ENCODE measurements around the gene BTBD10.
"Not testable (repeated sequence)": the region's sequence is repeated elsewhere in the genome, so short reads cannot be mapped to it uniquely, and the experiment has no call there.

The BTBD10 gene

DNA sequence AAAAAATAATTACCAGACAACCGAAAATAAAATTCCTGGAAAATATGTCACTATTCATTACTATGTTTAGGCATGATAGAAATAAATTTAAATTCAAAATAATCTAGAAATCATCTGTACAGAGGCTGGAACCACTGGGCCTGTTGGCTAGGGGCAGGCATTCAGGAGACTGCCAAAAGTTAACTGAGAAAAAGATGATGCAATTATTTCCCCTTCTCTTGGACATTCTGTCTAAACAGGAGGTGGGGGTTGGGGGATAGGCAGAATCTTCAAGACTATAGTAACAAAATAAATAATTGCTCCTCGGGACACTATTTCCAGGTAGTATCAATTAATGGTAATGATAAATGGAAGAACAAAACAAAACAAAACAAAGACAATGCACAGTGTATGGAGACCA, 14.1 kb downstream of the BTBD10 start:
- TF ChIP-seq, protein P1, sequence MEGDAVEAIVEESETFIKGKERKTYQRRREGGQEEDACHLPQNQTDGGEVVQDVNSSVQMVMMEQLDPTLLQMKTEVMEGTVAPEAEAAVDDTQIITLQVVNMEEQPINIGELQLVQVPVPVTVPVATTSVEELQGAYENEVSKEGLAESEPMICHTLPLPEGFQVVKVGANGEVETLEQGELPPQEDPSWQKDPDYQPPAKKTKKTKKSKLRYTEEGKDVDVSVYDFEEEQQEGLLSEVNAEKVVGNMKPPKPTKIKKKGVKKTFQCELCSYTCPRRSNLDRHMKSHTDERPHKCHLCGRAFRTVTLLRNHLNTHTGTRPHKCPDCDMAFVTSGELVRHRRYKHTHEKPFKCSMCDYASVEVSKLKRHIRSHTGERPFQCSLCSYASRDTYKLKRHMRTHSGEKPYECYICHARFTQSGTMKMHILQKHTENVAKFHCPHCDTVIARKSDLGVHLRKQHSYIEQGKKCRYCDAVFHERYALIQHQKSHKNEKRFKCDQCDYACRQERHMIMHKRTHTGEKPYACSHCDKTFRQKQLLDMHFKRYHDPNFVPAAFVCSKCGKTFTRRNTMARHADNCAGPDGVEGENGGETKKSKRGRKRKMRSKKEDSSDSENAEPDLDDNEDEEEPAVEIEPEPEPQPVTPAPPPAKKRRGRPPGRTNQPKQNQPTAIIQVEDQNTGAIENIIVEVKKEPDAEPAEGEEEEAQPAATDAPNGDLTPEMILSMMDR (IDR thresholded peaks at IDR 0.05; ENCODE audit: low read depth, low read length), result no peak
- DNase-seq (ENCODE audit: low read depth in 2 of 2), result peak; percentile 70 to 81
- H3K4me3 ChIP-seq (replicated peaks in 1 of 2; ENCODE audit: low read depth in 2 of 2, low read length in 2 of 2), result no peak overlapping the region

DNA sequence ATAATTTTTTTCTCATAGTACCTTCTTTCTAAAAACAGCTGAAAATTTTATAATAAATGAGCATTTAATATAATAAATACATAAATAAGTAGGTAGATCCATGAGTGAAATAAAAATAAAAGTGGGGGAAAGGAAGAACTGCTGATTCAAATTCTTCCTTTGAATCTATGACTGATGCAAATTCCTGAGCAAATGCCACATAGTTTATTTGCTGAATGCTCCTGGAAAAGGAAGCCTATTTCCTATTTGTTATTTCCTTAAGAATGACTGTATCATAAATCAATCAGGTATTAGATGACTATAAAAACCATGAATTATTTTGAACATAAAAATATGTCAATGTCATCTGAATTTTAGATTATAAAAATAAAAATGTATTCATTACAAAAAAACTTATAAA, 16.6 kb downstream of the BTBD10 start:
- TF ChIP-seq, protein P1 (IDR thresholded peaks at IDR 0.05; ENCODE audit: low read depth, low read length), result no peak
- peak; percentile 39 to 68 for DNase-seq (ENCODE audit: low read depth in 2 of 2)
- H3K4me3 ChIP-seq (replicated peaks in 1 of 2; ENCODE audit: low read depth in 2 of 2, low read length in 2 of 2), result no peak overlapping the region

GRCh38 chr11:13445588-13445987, 17.4 kb downstream of the BTBD10 start:
- H3K4me3 ChIP-seq (replicated peaks in 1 of 2; ENCODE audit: low read depth in 2 of 2, low read length in 2 of 2), result no peak overlapping the region
- DNase-seq (ENCODE audit: low read depth in 2 of 2), result no peak
- TF ChIP-seq, protein P1 (IDR thresholded peaks at IDR 0.05; ENCODE audit: low read depth, low read length), result no peak

GRCh38 chr11:13440100-13440855, 22.7 kb downstream of the BTBD10 start:
- TF ChIP-seq, protein P1 (IDR thresholded peaks at IDR 0.05; ENCODE audit: low read depth, low read length), result no peak
- peak; percentile 94 to 97 for DNase-seq (ENCODE audit: low read depth in 2 of 2)
- H3K4me3 ChIP-seq (replicated peaks in 1 of 2; ENCODE audit: low read depth in 2 of 2, low read length in 2 of 2), result peak overlapping the region; percentile 9 to 35

DNA sequence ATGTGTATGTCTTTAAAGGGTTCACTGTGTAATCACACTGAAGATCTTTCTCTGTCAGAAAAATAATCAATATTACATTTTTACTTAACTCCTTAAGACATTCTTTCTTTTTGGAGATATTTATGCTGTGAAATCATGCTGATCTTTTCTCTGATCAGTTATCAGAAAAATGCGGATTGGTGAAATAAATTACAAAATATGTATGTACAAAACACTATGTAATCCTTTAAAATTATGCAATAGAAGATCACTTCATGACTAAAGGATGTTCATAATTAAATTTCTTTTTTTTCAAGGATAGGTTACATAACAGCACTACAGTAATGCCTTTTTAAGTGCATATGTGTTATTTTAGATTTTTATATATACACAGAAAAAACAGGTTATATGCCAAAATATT, 24.7 kb downstream of the BTBD10 start:
- DNase-seq (ENCODE audit: low read depth in 2 of 2), result peak in 1 of 2 donors; percentile 22
- TF ChIP-seq, protein P1 (IDR thresholded peaks at IDR 0.05; ENCODE audit: low read depth, low read length), result no peak
- H3K4me3 ChIP-seq (replicated peaks in 1 of 2; ENCODE audit: low read depth in 2 of 2, low read length in 2 of 2), result no peak overlapping the region

GRCh38 chr11:13436836-13437235, 26.2 kb downstream of the BTBD10 start:
- DNase-seq (ENCODE audit: low read depth in 2 of 2); H3K4me3 ChIP-seq (replicated peaks in 1 of 2; ENCODE audit: low read depth in 2 of 2, low read length in 2 of 2): not testable (repeated sequence)

- TF ChIP-seq, protein P1 (IDR thresholded peaks at IDR 0.05; ENCODE audit: low read depth, low read length), result no peak
- no peak overlapping the region for H3K4me3 ChIP-seq (replicated peaks in 1 of 2; ENCODE audit: low read depth in 2 of 2, low read length in 2 of 2)
- DNase-seq (ENCODE audit: low read depth in 2 of 2), result no peak
Observed at GRCh38 chr11:13434247-13435205, 28.5 kb downstream of the BTBD10 start.
